ENCODE measurements around the gene TUBGCP2. TPM values are rescaled to one million over a fixed set of nuclear protein-coding genes. Genes with fewer than 3 reads are reported as not detected.

The TUBGCP2 gene
- total and polyA plus RNA-seq, 9 of the 15 experiments (the other 6 are each of a cell fraction or from before 2014, with no cell fraction given): 4.3 to 56.6 (median 28.4) TPM

DNA sequence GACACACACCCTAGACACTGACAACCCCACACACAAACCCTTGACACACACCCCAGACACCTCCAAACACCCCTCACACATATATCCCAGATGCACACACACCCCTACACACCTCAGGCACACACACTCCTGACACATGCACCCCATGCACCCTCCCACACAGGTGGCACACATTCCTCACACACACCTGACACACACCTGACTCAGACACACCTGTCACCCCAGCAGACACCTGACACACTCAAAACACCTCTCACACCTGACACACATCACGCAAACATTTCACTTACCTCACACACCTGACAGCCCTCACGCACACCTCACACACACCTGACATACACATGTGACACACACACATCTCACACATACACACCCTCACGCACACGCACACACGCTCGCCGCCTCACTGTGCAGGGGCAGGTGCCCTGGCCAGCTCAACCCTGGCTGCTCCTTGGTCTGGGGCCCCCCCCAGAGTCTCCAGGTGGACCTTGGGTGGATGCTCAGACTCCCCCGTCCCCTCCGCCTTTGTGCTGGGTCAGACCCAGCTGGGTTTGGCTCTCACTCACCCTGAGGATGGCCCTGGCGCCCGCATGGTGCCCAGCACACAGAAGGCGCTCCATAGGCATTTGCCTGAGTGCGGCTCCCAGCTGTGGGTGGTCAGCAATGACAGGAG, 31.2 kb upstream of the TUBGCP2 start:
- in situ Hi-C loops (cut with MboI): no loop called here
- H3K4me3 ChIP-seq: no peak overlapping the region
- H4K20me1 ChIP-seq (replicated peaks; ENCODE audit: control insufficient read depth, insufficient read depth, low read length): no peaks in the 10 kb centered on the region
- no peak overlapping the region for H2AFZ ChIP-seq (ENCODE audit: low read depth, low read length)
- peaks cover 9 to 28% of the 10 kb centered on the region in 2 experiments; a peak in 4 of 5 replicates for H3K4me1 ChIP-seq (replicated peaks in 1 of 2; ENCODE audit: control insufficient read depth in 2 of 2, insufficient read depth in 2 of 2, low read length in 2 of 2)
- intact Hi-C loops (cut with micrococcal nuclease): no loop called here
- no peaks in the 10 kb centered on the region for H3K79me2 ChIP-seq (ENCODE audit: control insufficient read depth, insufficient read depth, low read length)
- H3K27me3 ChIP-seq (ENCODE audit: control insufficient read depth in 2 of 2, insufficient read depth in 2 of 2, low read length in 2 of 2): peaks cover under 1% of the 10 kb centered on the region in 2 experiments; a peak in 2 of 5 replicates
- DNase-seq (ENCODE audit: extremely low read depth in 1 of 4, low spot score in 3 of 4): no peak
- ChIA-PET POLR2A (no interaction called here), CTCF (ENCODE audit: low intra/inter-chr PET ratio) (no interaction called here)
- no peak for ATAC-seq
- no peak for FAIRE-seq
- no peak overlapping the region for H3K4me2 ChIP-seq (ENCODE audit: insufficient read depth, low read length)
- no peaks in the 10 kb centered on the region for H3K9me3 ChIP-seq (replicated peaks; ENCODE audit: control insufficient read depth, insufficient read depth, low read depth, low read length)
- H3K36me3 ChIP-seq (ENCODE audit: control insufficient read depth, insufficient read depth, low read length): no peaks in the 10 kb centered on the region
- no peak overlapping the region for H3K9ac ChIP-seq (ENCODE audit: insufficient read depth in 1 of 2, low read depth in 2 of 2, low read length in 2 of 2)
- H3K27ac ChIP-seq (ENCODE audit: extremely low read depth, low read depth, low read length): no peak overlapping the region
- 17% methylated on average over 11 of the region's 13 CpGs for WGBS (ENCODE audit: insufficient coverage, low coverage, missing lambda C conversion rate)
- TF ChIP-seq, protein P1, sequence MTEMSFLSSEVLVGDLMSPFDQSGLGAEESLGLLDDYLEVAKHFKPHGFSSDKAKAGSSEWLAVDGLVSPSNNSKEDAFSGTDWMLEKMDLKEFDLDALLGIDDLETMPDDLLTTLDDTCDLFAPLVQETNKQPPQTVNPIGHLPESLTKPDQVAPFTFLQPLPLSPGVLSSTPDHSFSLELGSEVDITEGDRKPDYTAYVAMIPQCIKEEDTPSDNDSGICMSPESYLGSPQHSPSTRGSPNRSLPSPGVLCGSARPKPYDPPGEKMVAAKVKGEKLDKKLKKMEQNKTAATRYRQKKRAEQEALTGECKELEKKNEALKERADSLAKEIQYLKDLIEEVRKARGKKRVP (CRISPR knock-in tag; IDR thresholded peaks at IDR 0.05): no peak
- TF ChIP-seq TCFL5 (CRISPR knock-in tag; conservative IDR thresholded peaks at IDR 0.05) (no peak), RFX5 (IDR thresholded peaks at IDR 0.05; ENCODE audit: low read depth, low read length) (no peak), SRSF9 (IDR thresholded peaks at IDR 0.05; ENCODE audit: borderline replicate concordance, low read depth, low read length) (no peak), SMARCE1 (IDR thresholded peaks at IDR 0.05) (no peak), ZNF324 (CRISPR knock-in tag; IDR thresholded peaks at IDR 0.05) (no peak), ZNF695 (CRISPR knock-in tag; IDR thresholded peaks at IDR 0.05) (no peak), SNIP1 (IDR thresholded peaks at IDR 0.05; ENCODE audit: low read depth) (no peak), ZKSCAN3 (CRISPR knock-in tag; IDR thresholded peaks at IDR 0.05) (no peak), CBX8 (IDR thresholded peaks at IDR 0.05; ENCODE audit: borderline replicate concordance, extremely low read depth, low read depth, low read length, poor library complexity, severe bottlenecking) (no peak), CCNT2 (IDR thresholded peaks at IDR 0.05; ENCODE audit: borderline replicate concordance, extremely low read depth, insufficient read length, low read depth, low read length) (no peak)
- TF ChIP-seq, protein P2, sequence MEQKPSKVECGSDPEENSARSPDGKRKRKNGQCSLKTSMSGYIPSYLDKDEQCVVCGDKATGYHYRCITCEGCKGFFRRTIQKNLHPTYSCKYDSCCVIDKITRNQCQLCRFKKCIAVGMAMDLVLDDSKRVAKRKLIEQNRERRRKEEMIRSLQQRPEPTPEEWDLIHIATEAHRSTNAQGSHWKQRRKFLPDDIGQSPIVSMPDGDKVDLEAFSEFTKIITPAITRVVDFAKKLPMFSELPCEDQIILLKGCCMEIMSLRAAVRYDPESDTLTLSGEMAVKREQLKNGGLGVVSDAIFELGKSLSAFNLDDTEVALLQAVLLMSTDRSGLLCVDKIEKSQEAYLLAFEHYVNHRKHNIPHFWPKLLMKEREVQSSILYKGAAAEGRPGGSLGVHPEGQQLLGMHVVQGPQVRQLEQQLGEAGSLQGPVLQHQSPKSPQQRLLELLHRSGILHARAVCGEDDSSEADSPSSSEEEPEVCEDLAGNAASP (IDR thresholded peaks at IDR 0.05): no peak
- TF ChIP-seq, protein P3, sequence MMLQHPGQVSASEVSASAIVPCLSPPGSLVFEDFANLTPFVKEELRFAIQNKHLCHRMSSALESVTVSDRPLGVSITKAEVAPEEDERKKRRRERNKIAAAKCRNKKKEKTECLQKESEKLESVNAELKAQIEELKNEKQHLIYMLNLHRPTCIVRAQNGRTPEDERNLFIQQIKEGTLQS (IDR thresholded peaks at IDR 0.05): no peak
- TF ChIP-seq, protein P3 (CRISPR knock-in tag; conservative IDR thresholded peaks at IDR 0.05): no peak
- TF ChIP-seq, protein P4, sequence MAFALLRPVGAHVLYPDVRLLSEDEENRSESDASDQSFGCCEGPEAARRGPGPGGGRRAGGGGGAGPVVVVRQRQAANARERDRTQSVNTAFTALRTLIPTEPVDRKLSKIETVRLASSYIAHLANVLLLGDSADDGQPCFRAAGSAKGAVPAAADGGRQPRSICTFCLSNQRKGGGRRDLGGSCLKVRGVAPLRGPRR (CRISPR knock-in tag; IDR thresholded peaks at IDR 0.05): no peak
- no TSS peak for BruUV-seq (replicated peaks)
- H3K9me1 ChIP-seq (ENCODE audit: control insufficient read depth, insufficient read depth, low read length): no peaks in the 10 kb centered on the region
